Prostate gland (tissue), 2 donors: ENCODE results near the gene NEDD4L. TPM values are rescaled to one million over a fixed set of nuclear protein-coding genes. Genes with fewer than 3 reads are reported as not detected.

ENCODE experiments used
- DNase-seq: peaks from one replicate; pipeline ENCODE4 v3.0.0-alpha.2; 2019; ENCODE audit warnings: low spot score
- H3K27ac ChIP-seq, 2 donors: fragments of 200-600 bp; sonication (generic); 2 replicates each; pipeline ENCODE4 v1.5.1; 2017 to 2019
- H3K27me3 ChIP-seq: fragments of 200-600 bp; sonication (generic); replicated peaks from 2 replicates; pipeline ENCODE4 v1.5.1; 2019; ENCODE audit not compliant: insufficient read depth
- H3K36me3 ChIP-seq, 2 donors: fragments of 200-600 bp; sonication (generic); 1 replicate in 1 of 2; 2 replicates in 1 of 2; pipeline versions ENCODE4 v1.5.1 to v1.8.1; 2017 to 2019
- H3K4me1 ChIP-seq: fragments of 200-600 bp; sonication (generic); replicated peaks from 2 replicates; pipeline ENCODE4 v1.5.1; 2019
- H3K4me3 ChIP-seq, 2 donors: fragments of 200-600 bp; sonication (generic); 2 replicates each; pipeline ENCODE4 v1.5.1; 2017 to 2019
- H3K9me3 ChIP-seq: fragments of 200-600 bp; sonication (generic); 2 replicates; pipeline ENCODE4 v1.5.1; 2017
- CTCF ChIP-seq, 4 experiments: fragments of 200-600 bp in 2 of 4; fragments of 450-650 bp in 2 of 4; sonication (generic) in 2 of 4; IDR thresholded peaks; 1 replicate in 3 of 4; 2 replicates in 1 of 4; pipeline ENCODE4 v1.5.1; 2016 to 2019; ENCODE audit warnings: antibody characterized with exemption in 4 of 4, mild to moderate bottlenecking in 2 of 4, moderate library complexity in 2 of 4
- POLR2A ChIP-seq: fragments of 450-650 bp; IDR thresholded peaks from one replicate; pipeline ENCODE4 v1.6.1; 2016; ENCODE audit warnings: antibody characterized with exemption, mild to moderate bottlenecking
- POLR2AphosphoS5 ChIP-seq: sonication (generic); formaldehyde crosslinking; IDR thresholded peaks from one replicate; pipeline ENCODE4 v1.6.1; 2017; ENCODE audit warnings: antibody characterized with exemption
- WGBS: methylation state at CpG from one replicate; pipeline ENCODE4 v1.1.5; 2018; 5-methylcytosine and 5-hydroxymethylcytosine counted together
- intact Hi-C: fragments of 100-400 bp; cut with DNase I; formaldehyde crosslinking; loops from one replicate; pipeline ENCODE4 v1.14.2; 2022
- total RNA-seq, 2 donors: library from RNA; depleted of rRNA; stranded (reverse); fragments of >200 nt; gene quantifications; one replicate each; pipeline ENCODE4 v1.1.0, GENCODE V29; 2016

Gene NEDD4L
- total RNA-seq, 2 donors from 2014 or later = 280 to 420 TPM

- Histone ChIP-seq H3K27ac (peak overlapping the region; percentile 89 to 93), H3K4me1 (no peaks in the 10 kb centered on the region), H3K27me3 (no peaks in the 10 kb centered on the region), H3K36me3 (no peaks in the 10 kb centered on the region), H3K9me3 (no peaks in the 10 kb centered on the region), H3K4me3 (peak overlapping the region; percentile 89 to 98)
- intact Hi-C loops = loop anchor here (5.0 to 10.0 kb wide), 5 partner anchors 134 to 722 kb away; no protein-coding TSS in a partner anchor
- WGBS = 11% methylated on average over 19 of the region's 19 CpGs
- TF ChIP-seq POLR2AphosphoS5 (no peak), CTCF (IDR thresholded peaks at IDR 0.05) (no peak), POLR2A (no peak)
- DNase-seq = no peak
Observed at GRCh38 chr18:58042826-58043490, 1.1 kb upstream of the NEDD4L start.

GRCh38 chr18:58044370-58045241 is 580 bp downstream of the NEDD4L start:
- intact Hi-C loops = loop anchor here (2.0 to 10.0 kb wide), 6 partner anchors 78 to 720 kb away; no protein-coding TSS in a partner anchor
- TF ChIP-seq POLR2AphosphoS5 = no peak
- TF ChIP-seq POLR2A = no peak
- peak in 2 of 4 experiments; percentile 33 to 39 for TF ChIP-seq CTCF (IDR thresholded peaks at IDR 0.05)
- H3K4me3 ChIP-seq = peak overlapping the region; percentile 89 to 98
- no peaks in the 10 kb centered on the region for H3K27me3 ChIP-seq
- DNase-seq = peak; percentile 29
- H3K4me1 ChIP-seq = peaks cover 5% of the 10 kb centered on the region
- under 1% methylated on average over 54 of the region's 94 CpGs for WGBS
- peak overlapping the region; percentile 89 to 93 for H3K27ac ChIP-seq
- no peaks in the 10 kb centered on the region for H3K36me3 ChIP-seq
- H3K9me3 ChIP-seq = no peaks in the 10 kb centered on the region

GRCh38 chr18:58045242-58046092 is 1.4 kb downstream of the NEDD4L start:
- H3K4me3 ChIP-seq = peak overlapping the region; percentile 89 to 98
- H3K27ac ChIP-seq = peak overlapping the region; percentile 89 to 93
- WGBS = 1% methylated on average over 33 of the region's 33 CpGs
- H3K9me3 ChIP-seq = no peaks in the 10 kb centered on the region
- DNase-seq = peak; percentile 88
- intact Hi-C loops = loop anchor here (2.0 to 10.0 kb wide), 4 partner anchors 77 to 719 kb away; no protein-coding TSS in a partner anchor
- no peaks in the 10 kb centered on the region for H3K36me3 ChIP-seq
- no peaks in the 10 kb centered on the region for H3K27me3 ChIP-seq
- H3K4me1 ChIP-seq = peaks cover 5% of the 10 kb centered on the region
- TF ChIP-seq POLR2AphosphoS5 (peak; percentile 70), CTCF (IDR thresholded peaks at IDR 0.05) (peak in 1 of 4 experiments; percentile 14), POLR2A (peak; percentile 36)

- Histone ChIP-seq H3K4me1 (peaks cover 5% of the 10 kb centered on the region), H3K36me3 (no peaks in the 10 kb centered on the region), H3K27me3 (no peaks in the 10 kb centered on the region), H3K27ac (peak overlapping the region; percentile 89 to 93), H3K9me3 (no peaks in the 10 kb centered on the region), H3K4me3 (peak overlapping the region; percentile 89 to 98)
- intact Hi-C loops = loop anchor here (10.0 kb wide), 3 partner anchors 269 to 719 kb away; no protein-coding TSS in a partner anchor
- WGBS = 7% methylated on average over 9 of the region's 9 CpGs
- peak; percentile 27 for DNase-seq
- TF ChIP-seq POLR2A = no peak
- TF ChIP-seq POLR2AphosphoS5 = peak; percentile 51
- no peak for TF ChIP-seq CTCF (IDR thresholded peaks at IDR 0.05)
Observed at GRCh38 chr18:58046093-58046793, 2.2 kb downstream of the NEDD4L start.
